HG03460 (cell line): ENCODE results near the gene NPPC.
A peak's percentile ranks its signal among the peaks of the same experiment; 100 is the strongest.
"Not testable (repeated sequence)": the region's sequence is repeated elsewhere in the genome, so short reads cannot be mapped to it uniquely, and the experiment has no call there.

Experiments used
- ATAC-seq: cut with Tn5 transposase; IDR thresholded peaks from one replicate; pipeline ENCODE4 v1.9.1; 2021; ENCODE audit not compliant: unreplicated experiment

Gene NPPC, protein sequence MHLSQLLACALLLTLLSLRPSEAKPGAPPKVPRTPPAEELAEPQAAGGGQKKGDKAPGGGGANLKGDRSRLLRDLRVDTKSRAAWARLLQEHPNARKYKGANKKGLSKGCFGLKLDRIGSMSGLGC

DNA sequence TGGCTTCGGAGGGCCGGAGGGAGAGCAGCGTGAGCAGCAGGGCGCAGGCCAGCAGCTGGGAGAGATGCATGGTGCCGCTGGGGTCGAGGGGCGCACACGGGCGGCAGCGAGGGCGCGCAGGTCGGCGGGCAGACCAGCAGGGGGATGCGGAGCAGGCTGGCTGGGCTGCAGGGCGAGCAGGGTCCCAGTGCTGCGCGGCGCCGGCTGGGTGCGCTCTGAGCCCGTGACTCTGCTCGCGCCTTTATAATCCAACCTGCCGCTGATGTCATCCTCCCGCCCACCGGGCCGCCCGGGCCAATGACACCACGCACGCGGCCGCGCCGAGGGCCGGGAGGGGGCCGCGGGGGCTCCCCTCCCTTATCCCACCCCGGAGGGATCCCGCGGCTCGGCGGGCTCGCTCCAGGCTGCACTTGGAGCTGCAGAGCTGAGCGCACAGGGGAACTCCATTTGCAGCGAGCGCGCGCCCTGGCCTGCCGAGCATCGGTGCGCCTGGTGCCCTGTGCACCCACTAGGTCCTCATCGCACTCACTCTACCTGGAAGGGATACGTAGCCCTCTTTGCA, at the start of gene NPPC:
Gene NPPC (minus strand): TSS at position 217 of the 562 bp plus-strand sequence. CDS start 147 bp downstream, at position 70.
- peak; percentile 62 for ATAC-seq

DNA sequence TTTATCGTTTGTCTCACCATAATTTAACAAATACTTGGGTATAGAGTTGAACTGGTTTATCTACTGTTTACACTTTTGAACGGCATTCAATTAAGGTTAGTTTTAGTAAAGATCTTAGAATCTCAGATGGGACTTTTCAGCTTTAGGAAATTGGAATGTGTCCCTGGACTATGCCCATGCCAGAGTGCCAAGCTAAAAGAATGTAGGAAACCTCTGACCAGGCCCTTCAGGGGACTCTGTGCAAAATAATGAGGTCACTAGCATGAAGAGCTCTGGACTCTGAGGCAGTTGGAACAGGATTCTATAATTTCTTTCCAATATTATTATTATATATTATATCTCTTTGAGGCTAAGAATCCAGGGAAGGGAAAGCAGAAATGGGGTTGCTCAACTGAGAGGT, 48.8 kb upstream of the NPPC start:
- no peak for ATAC-seq

DNA sequence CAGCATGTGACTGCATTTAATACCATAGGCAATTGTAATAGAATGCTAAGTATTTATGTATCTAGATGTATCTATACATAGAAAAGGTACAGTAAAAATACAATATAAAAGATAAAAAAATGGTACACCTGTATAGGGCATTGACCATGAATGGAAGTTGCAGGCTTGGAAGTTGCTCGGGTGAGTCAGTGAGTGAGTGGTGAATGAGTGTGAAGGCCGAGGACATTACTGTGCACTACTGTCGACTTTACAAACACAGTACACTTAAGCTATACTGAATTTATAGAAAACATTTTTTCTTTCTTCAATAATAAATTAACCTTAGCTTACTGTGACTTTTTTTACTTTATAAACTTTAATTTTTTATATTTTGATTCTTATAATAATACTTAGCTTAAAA, 44.3 kb upstream of the NPPC start:
- ATAC-seq, result no peak

GRCh38 chr2:231968820-231969219, 42.6 kb upstream of the NPPC start:
- ATAC-seq, result no peak

DNA sequence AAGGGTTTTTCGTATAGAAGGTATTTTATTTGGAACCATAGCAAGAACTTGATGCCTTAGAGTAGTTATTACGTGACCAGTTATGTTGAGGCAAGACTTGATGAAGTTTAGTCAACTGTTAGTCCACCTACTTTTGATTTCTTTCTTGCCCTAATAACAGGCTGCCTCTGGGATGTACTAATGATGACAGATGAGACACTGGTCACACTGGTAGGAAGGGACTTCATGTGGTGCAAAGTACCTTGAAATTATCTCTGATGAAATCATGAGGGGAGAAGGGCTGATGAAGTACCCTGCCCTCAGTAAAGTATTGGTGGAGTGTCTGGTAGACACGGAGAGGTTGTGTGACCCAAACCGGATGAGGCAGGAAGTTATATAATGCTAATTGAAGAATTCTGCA, 40.7 kb upstream of the NPPC start:
- no peak for ATAC-seq

DNA sequence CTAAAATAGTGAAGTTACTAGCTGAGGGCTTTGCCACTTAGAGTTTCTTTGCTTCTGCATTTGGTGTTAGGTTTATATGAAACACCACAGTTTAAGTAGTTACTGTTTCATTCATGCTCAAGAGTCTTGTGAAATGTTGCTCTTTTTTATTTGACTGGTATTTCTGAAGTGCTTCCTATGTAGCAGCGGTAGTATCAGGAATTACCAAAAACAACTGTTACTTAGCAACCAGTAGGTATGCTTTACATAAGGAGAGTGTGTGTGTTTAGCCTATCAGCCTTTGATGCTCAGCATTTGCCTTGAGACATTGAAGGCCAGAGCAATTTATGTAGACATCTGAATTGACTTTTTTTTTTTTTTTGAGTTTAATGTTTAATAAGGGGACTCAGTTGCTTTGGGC, 38.9 kb upstream of the NPPC start:
- ATAC-seq, result no peak

DNA sequence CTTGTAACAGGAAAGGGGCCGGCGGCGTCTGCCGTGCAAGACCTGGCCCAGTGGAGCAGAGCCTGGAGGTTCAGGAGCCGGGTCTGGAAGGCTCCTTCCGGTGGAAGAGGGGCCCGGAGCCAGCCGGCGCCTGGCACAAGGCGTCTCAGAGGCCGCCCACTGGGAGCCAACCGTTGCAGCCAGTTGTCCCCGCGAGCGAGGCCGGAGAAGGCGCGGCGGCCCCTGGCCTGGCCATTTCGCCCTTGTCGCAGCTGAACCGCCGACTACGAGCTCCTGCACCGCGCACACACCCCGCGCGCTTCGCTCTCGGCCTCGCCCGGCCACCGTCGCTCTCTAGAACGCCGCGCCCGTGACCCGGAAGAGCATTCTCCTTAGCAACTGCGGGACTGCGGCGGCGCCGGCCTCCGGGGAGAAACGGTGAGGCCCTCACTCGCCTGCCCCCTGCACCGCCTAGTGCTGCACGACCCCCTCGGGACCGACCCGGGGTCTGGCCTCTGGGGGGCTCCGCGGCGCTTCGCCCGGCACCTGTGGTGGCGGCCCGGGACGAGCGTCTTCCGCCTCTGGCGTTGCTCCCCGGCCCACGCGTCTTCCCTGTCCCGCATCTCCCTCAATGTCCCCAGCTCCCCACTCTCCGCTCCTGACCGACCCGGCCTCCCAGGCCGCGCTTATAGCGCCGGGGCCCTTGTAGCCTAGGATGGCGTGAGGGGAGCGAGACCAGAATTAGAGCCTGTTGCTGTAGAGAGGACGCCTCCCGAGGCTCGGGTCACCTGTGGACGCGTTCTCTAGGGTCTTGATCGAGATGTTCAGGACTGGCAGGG, 35.4 kb upstream of the NPPC start, which contains the start of gene DIS3L2:
Gene DIS3L2 (plus strand): TSS at position 365 of the 818 bp plus-strand sequence. CDS start 53,215 bp downstream, outside the sequence.
- peak; percentile 92 for ATAC-seq

GRCh38 chr2:231960810-231961348, 34.7 kb upstream of the NPPC start:
- ATAC-seq, result no peak

GRCh38 chr2:231957913-231958763, 31.9 kb upstream of the NPPC start:
- ATAC-seq, result no peak

- no peak for ATAC-seq
Observed at GRCh38 chr2:231955758-231956472, 29.7 kb upstream of the NPPC start.

DNA sequence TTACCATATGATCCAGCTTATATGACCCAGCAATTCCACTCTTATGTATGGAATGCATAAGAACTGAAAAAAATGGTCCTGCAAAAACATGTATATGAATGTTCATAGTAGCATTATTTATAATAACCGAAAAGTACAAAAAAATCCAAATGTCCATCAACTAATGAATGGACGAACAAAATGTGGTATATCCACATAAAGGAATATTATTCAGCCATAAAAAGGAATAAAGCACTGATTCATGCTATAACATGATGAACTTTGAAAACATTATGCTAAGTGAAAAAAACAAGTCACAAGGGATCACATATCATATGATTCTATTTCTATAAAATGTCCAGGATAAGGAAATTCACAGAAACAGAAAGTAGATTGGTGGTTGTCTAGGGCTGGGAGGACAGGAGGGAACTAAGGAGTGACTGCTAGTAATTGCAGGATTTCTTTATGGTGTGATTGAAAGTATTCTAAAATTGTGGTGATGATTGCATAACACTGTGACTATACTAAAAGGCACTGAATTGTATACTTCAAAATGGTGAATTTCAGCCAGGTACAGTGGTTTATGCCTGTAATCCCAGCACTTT, 25.3 kb upstream of the NPPC start:
- ATAC-seq, result no peak

DNA sequence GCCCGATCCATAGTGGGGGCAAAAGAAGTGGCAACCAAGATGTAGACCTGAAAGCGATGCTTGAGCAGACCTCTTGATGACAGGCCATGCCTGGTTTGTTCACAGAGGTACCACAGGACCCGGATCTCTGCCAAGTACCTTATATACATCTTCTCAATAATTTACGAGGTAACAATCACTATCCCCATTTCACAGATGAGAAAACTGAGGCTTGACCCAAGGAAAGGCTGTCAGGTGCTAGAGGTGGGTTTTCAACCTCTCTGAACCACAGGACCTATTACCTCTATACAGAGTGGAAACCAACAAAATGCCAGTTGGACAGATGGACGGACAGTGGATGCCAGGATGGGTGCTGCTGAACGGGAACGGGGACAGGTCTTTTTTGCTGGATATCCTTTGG, 21.5 kb upstream of the NPPC start:
- ATAC-seq, result no peak

DNA sequence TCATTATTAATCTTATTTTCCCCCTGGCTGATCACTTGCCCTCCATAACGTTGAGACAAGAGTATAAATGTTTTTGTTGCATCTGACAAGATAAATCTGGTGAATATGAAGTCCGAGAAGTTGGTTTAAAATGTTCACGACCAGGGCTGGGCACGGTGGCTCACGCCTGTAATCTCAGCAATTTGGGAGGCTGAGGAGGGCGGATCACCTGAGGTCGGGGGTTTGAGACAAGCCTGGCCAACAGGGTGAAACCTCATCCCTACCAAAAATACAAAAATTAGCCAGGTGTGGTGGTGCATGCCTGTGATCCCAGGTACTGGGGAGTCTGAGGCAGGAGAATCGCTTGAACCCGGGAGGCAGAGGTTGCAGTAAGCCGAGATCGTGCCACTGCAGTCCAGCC, 20.9 kb upstream of the NPPC start:
- ATAC-seq, result not testable (repeated sequence)

DNA sequence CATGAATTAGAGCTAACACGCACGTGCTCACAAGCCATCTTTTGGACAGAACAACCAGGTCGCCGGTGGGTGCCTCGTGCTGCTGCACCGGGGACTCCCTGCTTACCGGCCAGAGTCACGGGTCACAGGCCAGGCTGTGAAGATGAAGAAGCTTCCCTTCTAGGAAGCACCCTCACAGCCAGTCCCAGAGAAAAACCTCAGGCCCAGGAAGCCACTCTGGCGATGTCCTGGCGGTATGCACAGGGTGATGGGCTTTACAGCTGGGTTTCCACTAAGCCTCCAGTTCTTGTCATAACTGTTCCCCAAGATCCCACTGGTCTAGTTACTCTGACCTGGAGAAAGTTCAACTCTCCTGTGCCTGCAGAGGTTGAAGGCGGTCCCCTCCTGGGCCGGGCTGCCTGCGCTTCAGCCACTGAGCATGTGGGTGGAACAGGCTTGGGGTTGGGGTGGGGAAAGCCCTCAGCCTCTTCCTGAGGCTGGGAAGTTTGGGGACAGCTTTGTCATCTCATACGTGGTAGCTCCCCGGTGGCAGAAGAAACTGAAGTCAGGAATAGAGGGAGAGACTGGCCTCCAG, 20.1 kb upstream of the NPPC start:
- ATAC-seq, result no peak

- no peak for ATAC-seq
Observed at GRCh38 chr2:231942180-231942579, 16.0 kb upstream of the NPPC start.

GRCh38 chr2:231941673-231942072, 15.5 kb upstream of the NPPC start:
- no peak for ATAC-seq

DNA sequence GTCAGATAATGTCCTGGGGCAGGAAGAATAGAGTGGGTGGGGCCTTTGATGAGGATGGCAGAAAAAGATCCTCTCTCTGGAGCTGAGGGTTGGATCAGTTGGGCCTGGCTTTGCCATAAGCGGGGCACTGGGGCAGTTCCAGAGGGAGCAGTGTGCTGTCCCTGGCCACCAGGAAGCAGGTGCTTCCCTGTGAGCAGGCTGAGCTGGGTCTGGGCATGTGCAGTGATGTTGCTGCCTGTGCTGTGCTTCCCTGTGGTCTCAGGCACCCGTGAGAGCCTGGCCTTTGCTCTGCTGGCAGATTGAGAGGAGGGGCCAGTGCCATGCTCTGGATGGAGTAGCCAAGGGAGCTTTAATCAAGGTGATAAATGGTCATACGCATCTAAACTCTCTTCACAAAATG, 14.6 kb upstream of the NPPC start:
- ATAC-seq, result no peak

DNA sequence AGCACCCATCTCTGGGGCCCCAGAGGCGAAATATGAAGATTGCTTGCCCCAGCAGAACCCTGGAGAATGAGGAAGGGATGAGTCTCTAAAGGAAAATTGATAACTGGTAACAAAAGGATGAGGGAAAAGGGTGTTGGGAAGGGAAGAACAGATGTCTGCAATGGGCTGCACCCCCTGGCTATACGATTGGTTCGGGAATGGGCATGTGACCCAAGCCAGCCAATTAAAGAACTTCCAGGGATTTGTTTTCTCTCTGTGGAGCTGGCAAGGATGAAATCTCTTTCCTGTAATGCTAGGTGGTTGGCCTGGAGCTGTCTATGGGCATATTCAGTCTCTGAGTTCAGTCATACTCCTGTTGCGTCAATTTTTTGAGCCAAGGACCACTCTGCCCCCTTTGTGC, 12.8 kb upstream of the NPPC start:
- ATAC-seq, result no peak

DNA sequence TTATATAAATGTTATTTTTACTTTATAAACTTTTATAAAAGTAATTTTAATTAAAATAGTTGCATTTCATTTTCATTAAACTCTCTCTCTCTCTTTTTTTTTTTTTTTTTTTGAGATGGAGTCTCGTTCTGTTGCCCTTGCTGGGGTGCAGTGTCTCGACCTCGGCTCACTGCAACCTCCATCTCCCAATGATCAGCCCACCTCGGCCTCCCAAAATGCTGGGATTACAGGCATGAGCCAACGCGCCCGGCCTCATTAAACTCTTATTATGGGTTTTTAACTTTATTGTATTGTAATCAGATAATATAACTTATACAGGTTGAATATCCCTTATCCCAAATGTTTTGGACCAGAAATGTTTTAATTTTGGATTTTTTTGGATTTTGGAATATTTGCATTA, 10.9 kb upstream of the NPPC start:
- ATAC-seq, result no peak

GRCh38 chr2:231936491-231936890, 10.3 kb upstream of the NPPC start:
- no peak for ATAC-seq
